ENCODE measurements around the gene TMEM214. TPM values are rescaled to one million over a fixed set of nuclear protein-coding genes. Genes with fewer than 3 reads are reported as not detected.
A peak's percentile ranks its signal among the peaks of the same experiment; 100 is the strongest.

TMEM214 gene
- total and polyA plus RNA-seq, 12 donors: 24.7 to 53.4 (median 29.4) TPM

GRCh38 chr2:27019931-27020855 lies 12.6 kb upstream of the TMEM214 start:
- Histone ChIP-seq H3K27me3 (no peaks in the 10 kb centered on the region), H3K4me1 (peaks cover 0 to 62% (median 31%) of the 10 kb centered on the region in 9 donors), H3K4me3 (no peak overlapping the region), H3K36me3 (peaks cover 0 to 33% (median 4%) of the 10 kb centered on the region in 9 donors), H3K27ac (peak overlapping the region in 6 of 10 donors; percentile 7 to 68 (median 47)), H3K9me3 (no peaks in the 10 kb centered on the region)
- DNase-seq: peak; percentile 65 to 72
- ATAC-seq: peak in 5 of 8 donors; percentile 30 to 54 (median 46)
- 66 to 67% methylated on average over 9 of the region's 9 CpGs for WGBS, 2 donors
- TF ChIP-seq, protein P1, sequence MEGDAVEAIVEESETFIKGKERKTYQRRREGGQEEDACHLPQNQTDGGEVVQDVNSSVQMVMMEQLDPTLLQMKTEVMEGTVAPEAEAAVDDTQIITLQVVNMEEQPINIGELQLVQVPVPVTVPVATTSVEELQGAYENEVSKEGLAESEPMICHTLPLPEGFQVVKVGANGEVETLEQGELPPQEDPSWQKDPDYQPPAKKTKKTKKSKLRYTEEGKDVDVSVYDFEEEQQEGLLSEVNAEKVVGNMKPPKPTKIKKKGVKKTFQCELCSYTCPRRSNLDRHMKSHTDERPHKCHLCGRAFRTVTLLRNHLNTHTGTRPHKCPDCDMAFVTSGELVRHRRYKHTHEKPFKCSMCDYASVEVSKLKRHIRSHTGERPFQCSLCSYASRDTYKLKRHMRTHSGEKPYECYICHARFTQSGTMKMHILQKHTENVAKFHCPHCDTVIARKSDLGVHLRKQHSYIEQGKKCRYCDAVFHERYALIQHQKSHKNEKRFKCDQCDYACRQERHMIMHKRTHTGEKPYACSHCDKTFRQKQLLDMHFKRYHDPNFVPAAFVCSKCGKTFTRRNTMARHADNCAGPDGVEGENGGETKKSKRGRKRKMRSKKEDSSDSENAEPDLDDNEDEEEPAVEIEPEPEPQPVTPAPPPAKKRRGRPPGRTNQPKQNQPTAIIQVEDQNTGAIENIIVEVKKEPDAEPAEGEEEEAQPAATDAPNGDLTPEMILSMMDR (IDR thresholded peaks at IDR 0.05): no peak
- intact Hi-C loops (cut with DNase I): loop anchor here in 7 of 10 donors (5.0 to 10.0 kb wide), 4 partner anchors 43 to 175 kb away; partner anchors contain the start of gene DPYSL5 (in 6 of the 7)

GRCh38 chr2:27021253-27022049 lies 11.3 kb upstream of the TMEM214 start:
- Histone ChIP-seq H3K27ac (peak overlapping the region in 1 of 10 donors; percentile 33), H3K4me3 (no peak overlapping the region), H3K36me3 (peaks cover 0 to 45% (median 4%) of the 10 kb centered on the region in 9 donors), H3K27me3 (no peaks in the 10 kb centered on the region), H3K4me1 (peaks cover 0 to 49% (median 25%) of the 10 kb centered on the region in 9 donors), H3K9me3 (no peaks in the 10 kb centered on the region)
- WGBS, 2 donors: 83 to 86% methylated on average over 11 of the region's 11 CpGs
- intact Hi-C loops (cut with DNase I): loop anchor here in 1 of 10 donors (10.0 kb wide), 1 partner anchor 177 kb away; the partner anchor contains the start of gene DPYSL5
- DNase-seq (no peak), ATAC-seq (no peak)
- TF ChIP-seq, protein P1 (IDR thresholded peaks at IDR 0.05): no peak

GRCh38 chr2:27023740-27024139 lies 9.0 kb upstream of the TMEM214 start:
- TF ChIP-seq, protein P1 (IDR thresholded peaks at IDR 0.05): no peak
- no peak overlapping the region for H3K27ac ChIP-seq
- H3K9me3 ChIP-seq: no peaks in the 10 kb centered on the region
- no peaks in the 10 kb centered on the region for H3K27me3 ChIP-seq
- peaks cover 0 to 26% (median 14%) of the 10 kb centered on the region in 9 donors for H3K4me1 ChIP-seq
- ATAC-seq (no peak), DNase-seq (no peak)
- H3K36me3 ChIP-seq: peaks cover 0 to 63% (median 4%) of the 10 kb centered on the region in 9 donors
- WGBS, 2 donors: 91 to 95% methylated on average over 7 of the region's 7 CpGs
- intact Hi-C loops (cut with DNase I): loop anchor here in 1 of 10 donors (10.0 kb wide), 1 partner anchor 179 kb away; the partner anchor contains the start of gene DPYSL5
- H3K4me3 ChIP-seq: no peak overlapping the region

- TF ChIP-seq, protein P1 (IDR thresholded peaks at IDR 0.05): no peak
- Histone ChIP-seq H3K27ac (no peak overlapping the region), H3K27me3 (no peaks in the 10 kb centered on the region), H3K4me3 (no peak overlapping the region), H3K36me3 (peaks cover 0 to 66% (median 4%) of the 10 kb centered on the region in 9 donors), H3K9me3 (no peaks in the 10 kb centered on the region), H3K4me1 (peaks cover 0 to 26% (median 14%) of the 10 kb centered on the region in 9 donors)
- ATAC-seq: no peak
- intact Hi-C loops (cut with DNase I): loop anchor here in 1 of 10 donors (10.0 kb wide), 1 partner anchor 179 kb away; the partner anchor contains the start of gene DPYSL5
- WGBS, 2 donors: 81 to 85% methylated on average over 18 of the region's 18 CpGs
- DNase-seq: no peak
These were observed 8.6 kb upstream of the TMEM214 start for GRCh38 chr2:27024188-27024587.
